Measurements from ENCODE around the gene CDCP1. TPM values are rescaled to one million over a fixed set of nuclear protein-coding genes. Genes with fewer than 3 reads are reported as not detected.

CDCP1 gene
- 1 to 10 TPM in 3 of 4 donors, under 1 TPM in 1; 0.62 to 2.2 (median 1.1) TPM for polyA plus RNA-seq (ENCODE audit: insufficient read length in 4 of 4)

DNA sequence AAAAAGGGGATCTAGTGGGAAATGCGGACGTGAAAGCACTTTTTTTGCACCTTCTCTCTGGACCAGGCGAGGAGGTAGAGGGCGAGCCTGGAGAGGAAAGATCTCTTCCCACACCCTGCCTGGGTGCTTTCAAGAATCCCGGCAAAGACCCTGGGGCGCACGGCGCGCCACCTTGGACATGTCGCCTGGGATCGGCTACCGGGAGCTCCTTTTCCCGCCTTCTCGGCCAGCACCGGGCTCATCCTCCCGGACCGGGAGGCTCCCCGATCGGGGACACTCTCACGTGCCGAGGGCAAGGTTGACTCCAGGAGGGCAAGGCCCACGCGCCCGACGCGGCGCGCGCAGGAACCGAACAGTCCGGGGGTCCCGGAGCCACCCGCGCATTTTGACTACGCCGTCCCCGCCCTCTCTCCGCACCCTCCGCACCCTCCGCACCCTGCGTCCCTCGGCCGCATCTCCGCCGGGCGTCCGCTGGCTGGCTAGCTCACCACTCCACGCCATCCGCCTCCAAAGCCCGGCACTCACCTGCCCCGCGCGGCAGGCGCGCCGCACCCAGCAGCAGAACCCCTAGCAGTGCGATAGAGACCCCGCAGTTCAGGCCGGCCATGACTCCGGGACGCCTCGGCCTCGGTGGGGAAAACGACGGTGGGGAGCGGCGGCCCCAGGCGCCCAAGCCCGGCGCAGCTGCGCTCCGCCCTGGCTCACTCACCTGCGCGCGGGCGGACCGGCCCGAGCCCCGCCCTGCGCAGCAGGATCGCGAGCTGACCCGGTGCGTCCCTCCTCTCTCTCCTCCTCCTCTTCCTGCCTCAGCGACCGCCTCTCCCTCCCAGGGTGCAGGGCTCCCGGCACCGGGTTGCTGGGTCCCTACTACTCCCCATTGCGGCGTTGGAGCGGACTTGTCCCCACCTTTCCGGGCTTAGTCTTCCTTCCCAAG is at the start of gene CDCP1:
Gene CDCP1 (minus strand): TSS at position 698 of the 934 bp plus-strand sequence. CDS start 91 bp downstream, at position 607.
- DNase-seq (ENCODE audit: low read depth in 4 of 4, low spot score in 2 of 4) = no peak

DNA sequence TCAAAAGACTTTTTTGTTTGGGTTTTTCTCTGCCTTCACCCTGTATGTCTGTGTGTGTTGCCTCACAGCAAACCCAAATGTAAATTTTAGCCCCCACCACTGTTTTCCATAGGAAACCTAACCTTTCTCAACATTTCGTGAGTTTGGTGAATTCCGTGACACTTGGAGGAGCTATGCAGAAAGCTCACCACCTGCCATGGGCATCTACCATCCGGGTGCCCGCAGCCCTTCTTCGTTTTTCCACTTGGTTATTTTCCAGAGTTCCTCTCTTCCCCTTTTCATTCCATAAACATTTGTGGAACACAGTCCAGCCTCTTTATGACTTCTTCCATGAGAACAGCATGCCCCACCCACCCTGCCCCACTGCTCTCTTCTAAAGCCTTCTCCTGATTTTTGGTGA is 48.6 kb upstream of the CDCP1 start:
- DNase-seq (ENCODE audit: low read depth in 4 of 4, low spot score in 2 of 4) = no peak

- DNase-seq (ENCODE audit: low read depth in 4 of 4, low spot score in 2 of 4) = no peak
Observed at GRCh38 chr3:45191924-45192417, 45.8 kb upstream of the CDCP1 start.

DNA sequence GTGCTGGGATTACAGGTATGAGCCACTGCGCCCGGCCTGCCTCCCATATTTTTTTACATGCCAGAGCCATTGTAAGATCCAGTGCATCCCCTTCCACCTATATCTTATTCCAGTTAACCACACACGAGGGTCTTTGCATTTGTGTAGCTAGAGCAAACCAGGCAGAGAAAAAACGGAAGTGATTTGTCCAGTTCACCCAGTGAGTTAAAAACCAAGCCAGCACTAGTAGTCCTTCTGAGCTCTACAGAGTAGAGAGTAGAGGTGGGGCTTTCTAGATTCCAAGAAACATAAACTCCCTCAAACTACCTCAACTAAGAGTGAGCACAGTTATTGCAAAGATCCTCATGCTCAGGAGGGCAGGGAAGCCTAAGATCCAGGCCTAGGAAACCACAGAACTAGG is 45.2 kb upstream of the CDCP1 start:
- DNase-seq (ENCODE audit: low read depth in 4 of 4, low spot score in 2 of 4) = no peak

DNA sequence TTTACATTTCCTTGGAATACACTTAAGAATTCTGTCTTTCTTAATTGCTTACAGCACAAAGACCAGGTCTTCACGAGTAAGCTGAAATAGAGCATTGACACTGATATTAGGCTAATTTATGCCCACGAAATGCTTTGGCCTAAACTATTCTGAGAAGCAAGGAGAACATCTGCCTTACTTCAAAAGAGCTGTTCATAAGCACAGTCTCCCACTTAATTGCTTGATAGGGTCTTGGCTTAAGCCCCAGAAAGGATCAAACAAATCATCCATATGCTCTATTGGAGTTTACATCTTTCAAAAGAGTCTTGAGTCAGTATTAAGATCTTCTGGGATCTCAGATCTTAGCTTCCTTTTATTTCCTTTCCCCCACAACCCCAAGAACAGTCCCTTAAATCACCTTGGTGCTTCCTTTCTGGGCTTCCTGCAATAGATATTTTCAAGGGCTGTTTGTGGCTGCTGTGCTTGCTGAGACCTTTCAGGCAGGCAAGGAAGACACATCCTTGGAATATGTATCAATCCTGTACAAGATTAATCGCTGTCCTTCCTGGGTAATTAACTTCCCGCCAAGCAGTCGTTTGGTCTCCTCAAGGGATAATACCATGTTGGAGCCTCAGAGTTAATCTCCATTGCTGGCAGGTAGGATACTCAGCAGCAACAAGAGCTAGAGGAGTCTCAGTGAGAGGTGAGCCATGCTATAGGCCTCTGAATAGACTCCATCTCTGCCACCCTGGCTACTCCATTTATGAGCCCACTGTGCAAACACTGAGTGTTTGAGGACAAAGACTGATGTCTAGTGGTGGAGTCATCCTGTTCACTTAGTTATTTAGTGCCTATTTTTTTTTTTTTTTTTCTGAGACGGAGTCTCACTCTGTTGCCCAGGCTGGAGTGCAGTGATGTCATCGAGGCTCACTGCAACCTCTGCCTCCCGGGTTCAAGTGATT is 42.8 kb upstream of the CDCP1 start:
- peak in 1 of 4 donors; percentile 44 for DNase-seq (ENCODE audit: low read depth in 4 of 4, low spot score in 2 of 4)

- DNase-seq (ENCODE audit: low read depth in 4 of 4, low spot score in 2 of 4) = no peak
Observed at GRCh38 chr3:45187694-45188141, 41.5 kb upstream of the CDCP1 start.

DNA sequence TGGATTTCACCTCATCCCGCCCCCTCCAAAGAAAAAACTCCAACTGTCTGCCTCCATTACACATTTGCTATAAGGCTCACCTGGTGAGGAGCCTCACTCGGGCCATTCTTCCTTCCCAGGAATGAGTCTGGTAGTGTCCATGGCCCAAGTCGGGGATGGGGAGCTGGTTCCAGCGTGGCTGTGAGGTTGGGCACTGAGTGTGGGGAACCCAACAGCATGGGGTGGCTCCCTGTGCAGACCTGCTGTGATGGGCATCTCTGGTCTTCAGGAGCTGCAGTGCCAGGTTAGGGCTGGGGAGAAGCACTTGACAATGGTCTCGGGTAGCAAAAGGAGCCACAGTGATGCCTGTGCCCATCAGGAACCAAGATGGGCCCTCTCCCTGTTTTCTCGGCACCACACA is 40.7 kb upstream of the CDCP1 start:
- DNase-seq (ENCODE audit: low read depth in 4 of 4, low spot score in 2 of 4) = no peak

DNA sequence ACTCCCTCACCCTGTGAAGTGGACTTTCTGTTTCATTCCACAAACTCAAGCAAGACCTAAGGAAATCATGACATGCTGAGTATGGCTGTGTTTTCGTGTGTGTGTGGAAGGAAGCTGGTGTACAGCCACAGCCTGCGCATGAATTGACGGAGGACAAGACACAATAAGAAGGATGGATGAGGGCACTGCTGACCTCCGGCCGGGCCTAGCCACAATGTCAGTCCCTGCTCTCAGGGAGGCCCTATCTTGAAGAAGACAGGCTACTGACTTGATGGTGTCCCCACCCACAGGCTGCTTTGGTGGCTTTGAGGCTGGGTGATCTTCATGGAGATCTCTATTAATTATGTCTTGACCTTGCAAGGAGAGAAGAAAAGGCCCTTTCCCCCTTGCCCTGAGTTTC is 39.3 kb upstream of the CDCP1 start:
- DNase-seq (ENCODE audit: low read depth in 4 of 4, low spot score in 2 of 4) = no peak

DNA sequence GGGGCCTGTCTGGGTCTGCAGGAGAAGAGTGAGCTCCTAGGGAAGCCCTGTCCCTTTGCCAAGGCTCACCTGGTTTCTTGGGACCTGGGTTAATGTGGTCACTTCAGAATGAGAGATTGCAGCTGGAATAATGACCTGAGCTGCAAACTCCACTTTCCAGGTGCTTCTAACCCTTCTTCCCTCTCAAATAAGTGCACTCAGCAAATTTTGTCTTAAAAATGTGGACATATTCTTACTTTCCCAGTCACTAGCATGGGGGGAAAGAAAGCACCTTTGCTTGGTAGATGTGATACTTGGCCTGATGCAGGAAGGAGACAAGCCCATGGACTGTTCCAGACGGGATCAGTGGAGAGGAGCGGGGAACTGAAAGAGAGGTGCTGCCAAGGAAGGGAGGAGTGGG is 38.9 kb upstream of the CDCP1 start:
- DNase-seq (ENCODE audit: low read depth in 4 of 4, low spot score in 2 of 4) = no peak

GRCh38 chr3:45183872-45184262 is 37.7 kb upstream of the CDCP1 start:
- DNase-seq (ENCODE audit: low read depth in 4 of 4, low spot score in 2 of 4) = no peak

DNA sequence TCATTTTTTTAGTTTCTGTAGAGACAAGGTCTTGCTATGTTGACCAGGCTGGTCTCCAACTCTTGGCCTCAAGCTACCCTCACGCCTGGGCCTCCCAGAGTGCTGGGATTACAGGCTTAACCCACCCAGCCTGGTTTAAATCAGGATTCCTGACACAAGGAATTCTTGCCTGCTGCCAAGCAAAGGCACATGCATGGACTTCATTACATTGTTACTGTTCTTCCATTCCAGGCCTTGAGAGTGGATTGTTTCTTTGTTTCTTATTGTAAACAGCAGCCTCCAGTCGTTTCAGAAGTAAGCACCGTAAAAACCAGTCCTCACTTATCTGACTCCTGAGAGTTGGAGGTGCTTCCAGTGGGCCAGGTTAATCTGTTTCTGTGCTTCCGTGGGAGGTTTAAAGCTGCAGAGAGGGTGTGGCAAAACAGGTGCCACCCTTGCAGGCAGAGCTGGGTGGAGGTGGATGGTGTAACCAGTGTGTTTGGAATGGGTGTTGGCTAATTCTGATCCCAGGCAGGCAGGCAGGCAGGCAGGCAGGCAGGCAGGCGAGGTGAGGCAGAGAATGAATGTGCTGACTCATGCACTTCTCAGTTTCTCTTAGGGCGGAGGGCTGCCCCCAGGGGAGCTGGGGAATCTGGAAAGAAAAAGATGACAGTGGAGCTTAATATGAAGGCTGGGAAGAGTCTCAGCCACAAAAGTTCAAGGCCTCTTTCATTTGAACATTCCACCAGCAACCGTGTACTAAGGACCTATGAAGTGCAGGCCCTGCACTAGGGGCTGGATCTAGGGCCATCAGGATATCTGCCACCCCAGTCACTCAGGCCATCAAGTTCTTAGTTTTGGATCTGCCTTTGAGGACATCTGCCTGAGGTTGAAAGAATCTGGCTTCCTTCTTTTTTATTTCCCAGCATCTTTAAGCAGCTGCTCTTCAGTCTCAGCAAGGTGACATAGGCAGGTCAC is 37.0 kb upstream of the CDCP1 start:
- DNase-seq (ENCODE audit: low read depth in 4 of 4, low spot score in 2 of 4) = no peak

GRCh38 chr3:45181496-45181895 is 35.3 kb upstream of the CDCP1 start:
- no peak for DNase-seq (ENCODE audit: low read depth in 4 of 4, low spot score in 2 of 4)

- no peak for DNase-seq (ENCODE audit: low read depth in 4 of 4, low spot score in 2 of 4)
Observed at GRCh38 chr3:45180899-45181298, 34.7 kb upstream of the CDCP1 start.

GRCh38 chr3:45180051-45180450 is 33.9 kb upstream of the CDCP1 start:
- no peak for DNase-seq (ENCODE audit: low read depth in 4 of 4, low spot score in 2 of 4)

DNA sequence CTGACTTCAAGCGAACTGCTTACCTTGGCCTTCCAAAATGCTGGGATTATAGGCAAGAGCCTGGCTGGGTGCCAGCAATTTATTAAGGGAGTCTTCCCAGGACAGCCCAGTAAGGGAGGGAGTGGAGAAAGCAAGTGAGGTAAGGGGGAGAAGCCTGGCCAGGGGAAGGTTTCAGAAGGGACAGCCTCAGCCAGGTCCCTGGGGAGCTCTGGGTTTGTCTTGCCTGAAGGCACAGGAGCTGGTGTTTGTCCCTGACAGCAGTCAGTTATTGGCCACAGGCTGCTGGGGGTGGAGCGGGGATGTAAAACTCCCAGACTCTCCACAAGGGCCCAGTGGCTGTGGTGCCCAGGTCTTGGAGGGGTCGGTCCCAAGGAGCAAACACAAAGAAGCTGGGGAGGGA is 33.0 kb upstream of the CDCP1 start:
- no peak for DNase-seq (ENCODE audit: low read depth in 4 of 4, low spot score in 2 of 4)

GRCh38 chr3:45178183-45179023 is 32.2 kb upstream of the CDCP1 start:
- no peak for DNase-seq (ENCODE audit: low read depth in 4 of 4, low spot score in 2 of 4)

GRCh38 chr3:45176912-45177311 is 30.7 kb upstream of the CDCP1 start:
- DNase-seq (ENCODE audit: low read depth in 4 of 4, low spot score in 2 of 4) = no peak

DNA sequence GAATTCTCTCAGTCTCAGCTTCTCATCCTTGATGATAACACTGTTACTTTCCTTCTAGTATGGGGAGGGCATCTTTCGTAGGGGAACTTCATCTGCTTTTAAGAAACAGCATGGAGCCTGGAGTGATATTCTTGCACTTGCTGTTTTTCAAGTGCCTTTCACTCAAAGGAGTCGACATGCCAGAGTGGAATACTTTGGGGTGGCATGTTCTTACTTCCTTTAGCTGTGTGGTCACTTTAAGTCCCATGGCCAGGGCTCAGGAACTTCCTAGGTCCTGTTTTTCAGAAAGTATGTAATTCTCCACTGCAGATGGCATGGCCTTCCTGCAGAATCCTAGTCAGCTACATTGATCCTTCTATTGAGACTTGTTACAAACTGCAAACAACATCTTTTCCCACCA is 28.1 kb upstream of the CDCP1 start:
- no peak for DNase-seq (ENCODE audit: low read depth in 4 of 4, low spot score in 2 of 4)

GRCh38 chr3:45173776-45174175 is 27.6 kb upstream of the CDCP1 start:
- DNase-seq (ENCODE audit: low read depth in 4 of 4, low spot score in 2 of 4) = no peak

All from left renal cortex interstitium (tissue), 4 donors.